NCI-H1417 treated with DMSO at 0.1 percent for 48 hours (cell line): ENCODE data around the gene TMEM255B.
A peak's percentile ranks its signal among the peaks of the same experiment; 100 is the strongest.

ENCODE experiments used
- DNase-seq: peaks from one replicate; lab custom pipeline; 2025; lab: John Stamatoyannopoulos, UW

Gene TMEM255B

GRCh38 chr13:113804017-113804702 is 45.1 kb downstream of the TMEM255B start:
- no peak for DNase-seq

- no peak for DNase-seq
Observed at GRCh38 chr13:113804703-113805430, 45.8 kb downstream of the TMEM255B start.

- DNase-seq = no peak
Observed at GRCh38 chr13:113805431-113806103, 46.5 kb downstream of the TMEM255B start.

DNA sequence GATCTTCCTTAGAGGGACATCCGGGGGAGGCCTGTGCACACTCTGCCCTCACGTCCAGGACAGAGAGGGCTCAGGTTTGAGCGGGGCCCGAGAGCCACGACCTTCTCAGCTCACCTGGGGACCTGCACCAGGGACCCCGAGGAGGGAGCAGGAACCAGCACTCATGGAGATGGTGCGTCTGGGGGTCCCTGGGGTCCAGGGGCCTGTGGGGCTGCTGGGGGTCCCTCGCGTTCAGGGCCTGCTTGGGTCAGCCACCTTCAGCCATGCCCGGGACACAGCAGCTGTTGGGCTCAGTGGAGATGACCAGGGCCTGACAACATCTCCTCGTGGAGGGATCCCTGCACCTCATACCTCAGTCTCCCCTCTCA is 47.1 kb downstream of the TMEM255B start:
- DNase-seq = no peak

- DNase-seq = no peak
Observed at GRCh38 chr13:113806526-113806925, 47.5 kb downstream of the TMEM255B start.

DNA sequence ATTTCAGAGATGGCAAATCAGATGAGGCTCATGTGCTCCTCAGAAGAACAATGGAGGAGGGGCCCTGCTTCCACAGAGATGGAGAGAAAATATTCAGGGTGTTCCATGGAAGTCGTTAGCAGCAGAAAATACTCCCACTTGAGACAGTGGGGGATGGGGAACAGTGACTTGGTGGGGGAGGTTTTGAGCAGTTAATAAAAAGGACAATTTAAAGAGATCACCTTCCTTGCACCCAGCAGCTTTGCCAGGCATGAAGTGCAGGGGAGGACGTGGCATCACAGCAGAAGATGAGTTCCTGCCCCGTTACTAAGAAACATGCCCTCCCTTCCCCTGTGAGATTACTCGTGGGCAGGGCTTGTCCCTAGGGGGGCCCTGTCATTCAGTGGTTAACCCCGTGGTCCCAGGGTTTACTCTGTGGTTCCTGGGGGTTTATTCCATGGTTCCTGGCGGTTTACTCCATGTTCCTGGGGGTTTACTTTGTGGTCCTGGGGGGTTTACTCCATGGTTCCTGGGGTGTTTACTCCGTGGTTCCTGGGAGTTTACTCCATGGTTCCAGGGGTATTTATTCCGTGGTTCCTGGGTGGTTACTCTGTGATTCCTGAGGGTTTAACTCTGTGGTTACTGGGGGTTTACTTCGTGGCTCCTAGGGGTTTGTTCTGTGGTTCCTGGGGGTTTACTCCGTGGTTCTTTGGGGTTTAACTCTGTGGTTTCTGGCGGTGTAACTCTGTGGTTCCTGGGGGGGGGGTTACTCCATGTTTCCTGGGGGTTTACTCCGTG is 49.2 kb downstream of the TMEM255B start:
- no peak for DNase-seq

GRCh38 chr13:113809934-113810333 is 50.9 kb downstream of the TMEM255B start:
- no peak for DNase-seq

DNA sequence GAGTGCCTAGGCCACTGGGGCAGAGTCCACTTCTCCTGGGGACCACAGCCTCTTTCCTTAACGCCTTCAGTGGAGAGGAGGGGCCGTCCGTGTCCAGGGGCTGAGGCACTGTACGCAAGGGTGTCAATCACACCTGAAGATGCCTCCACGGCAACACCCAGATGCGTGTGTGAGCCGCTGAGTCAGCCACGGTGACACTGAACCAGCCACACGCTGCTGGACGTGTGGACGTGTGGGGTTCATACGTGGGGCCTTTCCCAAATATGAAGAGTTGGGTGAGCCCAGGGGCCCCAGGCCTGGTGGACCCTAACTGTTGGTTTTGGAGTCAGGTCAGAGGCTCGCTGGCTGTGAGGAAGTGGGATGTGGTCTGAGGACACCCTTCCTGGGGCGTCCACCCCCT is 51.6 kb downstream of the TMEM255B start:
- no peak for DNase-seq

GRCh38 chr13:113811081-113811928 is 52.3 kb downstream of the TMEM255B start:
- no peak for DNase-seq

DNA sequence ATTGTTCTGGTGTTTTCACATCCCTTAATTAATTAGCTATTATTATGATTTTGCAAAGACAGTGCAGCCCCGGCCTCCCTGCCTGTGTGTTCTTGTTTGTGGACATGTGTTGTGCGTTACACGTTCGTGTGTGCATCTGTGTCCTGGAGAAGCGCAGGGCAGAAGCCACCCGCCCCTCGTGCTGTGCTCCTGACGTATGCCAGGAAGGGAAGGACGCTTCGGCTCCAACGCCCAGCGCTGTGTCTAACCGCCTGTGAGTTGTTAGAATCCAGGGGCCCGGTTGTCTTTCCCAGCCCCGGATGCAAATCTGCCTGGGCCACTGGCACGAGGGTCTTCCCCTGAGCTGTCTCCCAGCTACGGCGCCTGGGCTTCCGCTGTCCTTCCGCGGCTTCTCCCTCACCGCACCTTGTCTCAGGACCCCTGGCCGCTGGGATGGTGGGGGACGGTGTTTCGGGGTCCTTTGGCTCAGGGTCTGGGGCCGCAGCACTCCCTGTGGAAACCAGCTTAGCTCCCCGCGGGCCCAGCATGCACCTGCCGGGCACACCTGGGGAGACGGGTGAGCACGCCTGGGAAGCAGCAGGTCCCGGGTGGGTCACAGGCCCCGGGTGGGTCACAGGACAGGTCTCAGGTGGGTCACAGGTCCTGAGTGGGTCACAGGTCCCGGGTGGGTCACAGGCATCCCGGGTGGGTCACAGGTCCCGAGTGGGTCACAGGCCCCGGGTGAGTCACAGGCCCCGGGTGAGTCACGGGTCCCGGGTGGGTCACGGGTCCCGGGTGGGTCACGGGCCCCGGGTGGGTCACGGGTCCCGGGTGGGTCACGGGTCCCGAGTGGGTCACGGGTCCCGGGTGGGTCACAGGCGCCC is 53.4 kb downstream of the TMEM255B start:
- no peak for DNase-seq

DNA sequence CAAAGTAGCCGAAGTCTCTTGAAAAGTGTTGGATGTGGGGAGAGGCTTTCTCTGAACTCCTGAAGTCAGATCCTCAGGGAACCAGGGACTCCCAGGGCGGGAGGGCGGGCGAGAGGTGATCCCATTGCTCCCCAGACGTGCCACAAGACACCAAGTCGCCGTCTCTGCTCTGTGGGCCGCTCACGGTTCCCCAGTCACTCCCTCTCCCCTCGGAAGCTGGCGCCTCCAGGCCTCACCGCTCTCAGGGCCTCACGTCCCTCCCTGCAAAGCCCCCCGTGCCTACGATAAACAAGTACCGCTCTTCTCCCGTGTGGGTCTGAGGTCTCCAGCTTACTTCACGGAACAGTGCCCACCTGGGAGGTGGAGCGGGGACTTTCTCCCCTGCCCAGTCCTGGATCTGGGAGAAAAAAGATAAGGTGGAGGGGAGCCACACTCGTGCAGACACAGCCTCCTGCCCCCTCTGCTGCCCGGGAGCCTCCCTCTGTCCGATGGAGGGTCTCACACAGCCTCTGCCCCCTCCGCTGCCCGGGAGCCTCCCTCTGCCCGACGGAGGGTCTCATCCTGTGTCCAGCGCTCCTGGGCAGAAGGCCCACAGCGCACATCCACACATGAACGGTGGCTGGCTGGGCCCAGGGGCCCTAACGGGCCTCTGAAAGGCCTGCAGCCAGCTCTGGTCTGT is 54.2 kb downstream of the TMEM255B start:
- no peak for DNase-seq

DNA sequence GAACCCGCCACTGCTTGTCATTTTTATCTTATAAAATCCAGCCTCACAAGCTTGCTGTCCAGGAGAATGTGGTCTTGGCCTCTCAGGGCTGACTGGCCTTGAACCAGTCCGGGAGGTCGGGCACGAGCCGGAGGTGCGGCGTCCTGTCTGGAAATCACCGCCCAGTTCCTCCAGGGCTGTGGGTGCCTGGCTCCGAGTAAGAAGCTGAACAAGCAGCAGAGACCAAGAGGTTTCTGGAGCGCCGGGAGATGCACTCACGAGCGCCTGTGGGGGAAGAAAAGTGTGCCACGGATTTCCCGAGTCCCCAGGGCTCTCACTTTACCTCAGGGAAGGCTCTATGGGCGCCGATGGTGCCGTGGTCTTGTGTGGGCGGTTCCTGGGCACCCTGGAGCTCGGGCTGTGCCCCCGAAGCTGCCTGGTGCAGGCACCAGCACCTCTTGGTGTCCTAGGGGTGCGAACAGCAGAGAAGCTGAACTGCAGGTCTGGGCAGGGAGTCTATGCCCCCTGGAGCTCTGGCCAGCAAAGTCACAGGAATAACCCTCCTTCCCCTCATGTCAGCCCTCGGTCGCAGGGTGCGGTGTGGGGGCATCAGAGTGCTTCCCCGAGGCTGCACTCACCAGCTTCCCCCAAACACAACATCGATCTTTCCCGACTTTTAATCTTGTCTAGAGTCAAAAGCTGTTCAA is 54.9 kb downstream of the TMEM255B start:
- DNase-seq = no peak

DNA sequence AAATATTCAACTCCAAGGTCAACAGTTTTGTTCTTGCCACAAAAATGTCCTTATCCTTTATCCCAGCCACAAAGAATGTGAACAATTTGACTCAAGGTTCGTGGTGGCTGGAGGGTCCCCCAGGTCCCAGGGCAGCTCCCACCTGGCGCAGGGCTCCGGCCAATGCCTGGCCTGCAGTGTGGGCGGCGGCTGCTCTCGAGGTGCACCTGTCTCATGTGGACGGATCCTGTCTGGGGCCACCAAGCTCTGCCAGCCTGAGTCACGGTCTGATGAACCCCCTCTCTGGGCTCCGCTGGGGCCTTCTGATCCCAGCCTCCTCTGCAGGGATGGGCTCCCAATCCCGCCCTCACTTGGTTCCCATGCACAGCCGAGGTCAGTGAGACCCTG is 55.4 kb downstream of the TMEM255B start:
- DNase-seq = no peak

DNA sequence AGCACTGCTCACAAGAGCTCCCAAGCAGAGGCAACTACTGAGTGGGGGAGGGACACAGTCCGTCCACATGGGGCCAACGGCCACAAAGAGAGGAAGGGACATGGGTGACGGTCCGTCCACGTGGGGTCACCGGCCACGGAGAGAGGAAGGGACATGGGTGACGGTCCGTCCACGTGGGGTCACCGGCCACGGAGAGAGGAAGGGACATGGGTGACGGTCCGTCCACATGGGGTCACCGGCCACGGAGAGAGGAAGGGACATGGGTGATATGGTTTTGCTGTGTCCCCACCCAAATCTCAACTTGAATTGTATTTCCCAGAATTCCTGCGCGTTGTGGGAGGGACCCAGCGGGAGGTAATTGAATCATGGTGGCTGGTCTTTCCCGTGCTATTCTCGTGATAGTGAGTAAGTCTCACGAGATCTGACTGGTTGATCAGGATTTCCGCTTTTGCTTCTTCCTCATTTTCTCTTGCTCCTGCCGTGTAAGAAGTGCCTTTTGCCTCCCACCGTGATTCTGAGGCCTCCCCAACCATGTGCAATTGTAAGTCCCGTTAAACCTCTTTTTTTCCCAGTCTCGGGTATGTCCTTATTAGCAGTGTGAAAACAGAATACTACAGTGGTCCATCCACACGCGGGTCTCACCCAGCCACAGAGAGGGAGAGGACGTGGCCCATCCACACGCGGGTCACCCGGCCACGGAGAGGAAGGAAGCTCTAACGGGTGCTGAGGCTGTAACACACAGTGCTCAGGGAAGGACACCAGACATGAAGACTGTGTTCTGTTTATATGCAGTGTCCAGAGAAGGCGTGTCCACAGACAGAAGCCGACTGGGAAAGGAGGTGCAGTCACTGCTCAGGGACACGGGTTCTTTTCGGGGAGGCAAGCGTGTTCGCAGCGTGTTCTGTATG is 56.4 kb downstream of the TMEM255B start:
- DNase-seq = no peak

- DNase-seq = no peak
Observed at GRCh38 chr13:113816254-113816929, 57.4 kb downstream of the TMEM255B start.

DNA sequence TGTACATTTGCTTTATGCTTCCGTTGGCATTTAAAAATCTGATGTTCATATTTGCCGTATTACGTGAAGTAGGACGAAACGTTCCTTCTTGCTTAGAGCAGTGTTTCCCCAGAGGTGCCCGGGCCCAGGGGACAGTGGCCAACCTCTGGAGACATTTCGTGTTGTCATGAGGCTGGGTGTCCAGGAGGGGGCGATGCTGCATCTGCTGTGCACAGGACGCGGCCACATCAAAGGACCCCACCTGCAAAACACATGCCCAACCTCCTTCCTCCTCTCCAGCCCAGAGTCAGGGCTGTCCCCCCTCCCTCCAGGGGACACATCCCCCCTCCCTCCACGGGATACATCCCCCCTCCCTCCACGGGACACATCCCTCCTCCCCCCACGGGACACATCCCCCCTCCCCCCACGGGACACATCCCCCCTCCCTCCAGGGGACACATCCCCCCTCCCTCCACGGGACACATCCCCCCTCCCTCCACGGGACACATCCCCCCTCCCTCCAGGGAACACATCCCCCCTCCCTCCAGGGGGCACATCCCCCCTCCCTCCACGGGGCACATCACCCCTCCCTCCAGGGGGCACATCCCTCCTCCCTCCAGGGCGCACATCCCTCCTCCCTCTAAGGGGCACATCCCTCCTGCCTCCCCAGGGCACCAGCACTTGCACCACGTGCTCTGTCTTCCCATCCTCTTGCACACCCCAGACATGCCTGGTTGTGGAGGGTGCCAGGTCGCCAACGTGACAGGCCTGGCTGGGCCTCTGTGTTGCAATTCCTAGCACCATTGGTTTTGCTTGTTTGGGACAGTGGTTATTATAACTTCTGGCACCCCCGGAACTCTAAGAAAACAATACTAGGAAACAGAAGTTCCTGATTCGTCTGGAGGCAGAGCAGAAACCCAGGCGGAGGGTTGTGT is 58.2 kb downstream of the TMEM255B start:
- DNase-seq = peak; percentile 53
